ENCODE data around the gene LIN54.
A peak's percentile ranks its signal among the peaks of the same experiment; 100 is the strongest.
"Not testable (repeated sequence)": the region's sequence is repeated elsewhere in the genome, so short reads cannot be mapped to it uniquely, and the experiment has no call there.

The LIN54 gene

GRCh38 chr4:83011689-83012199 lies 1.1 kb upstream of the LIN54 start:
- peak overlapping the region; percentile 87 for H3K4me3 ChIP-seq (ENCODE audit: low read depth, low read length)
- no peak for TF ChIP-seq CTCF (IDR thresholded peaks at IDR 0.05; ENCODE audit: low read depth, low read length)

GRCh38 chr4:83010111-83010521 lies 507 bp downstream of the LIN54 start:
- no peak for TF ChIP-seq CTCF (IDR thresholded peaks at IDR 0.05; ENCODE audit: low read depth, low read length)
- H3K4me3 ChIP-seq (ENCODE audit: low read depth, low read length) = peak overlapping the region; percentile 87

- no peak for TF ChIP-seq CTCF (IDR thresholded peaks at IDR 0.05; ENCODE audit: low read depth, low read length)
- H3K4me3 ChIP-seq (ENCODE audit: low read depth, low read length) = peak overlapping the region; percentile 87
Observed at GRCh38 chr4:83009529-83009928, 1.1 kb downstream of the LIN54 start.

GRCh38 chr4:83003044-83003791 lies 7.4 kb downstream of the LIN54 start:
- H3K4me3 ChIP-seq (ENCODE audit: low read depth, low read length) = not testable (repeated sequence)

GRCh38 chr4:83002329-83002728 lies 8.3 kb downstream of the LIN54 start:
- H3K4me3 ChIP-seq (ENCODE audit: low read depth, low read length) = no peak overlapping the region
- TF ChIP-seq CTCF (IDR thresholded peaks at IDR 0.05; ENCODE audit: low read depth, low read length) = no peak

GRCh38 chr4:82998898-82999297 lies 11.7 kb downstream of the LIN54 start:
- TF ChIP-seq CTCF (IDR thresholded peaks at IDR 0.05; ENCODE audit: low read depth, low read length) = no peak
- H3K4me3 ChIP-seq (ENCODE audit: low read depth, low read length) = no peak overlapping the region

- TF ChIP-seq CTCF (IDR thresholded peaks at IDR 0.05; ENCODE audit: low read depth, low read length) = no peak
- no peak overlapping the region for H3K4me3 ChIP-seq (ENCODE audit: low read depth, low read length)
Observed at GRCh38 chr4:82994834-82995233, 15.8 kb downstream of the LIN54 start.

All from WI38 (cell line).